ENCODE measurements around the gene TM9SF3.

GRCh38 chr10:96497391-96497790 is 89.4 kb downstream of the TM9SF3 start:
- TF ChIP-seq CTCF (conservative IDR thresholded peaks at IDR 0.05; ENCODE audit: low read depth in 2 of 2), result no peak
- TF ChIP-seq POLR2AphosphoS5 (IDR thresholded peaks at IDR 0.05; ENCODE audit: low read depth), result no peak
- no peak for TF ChIP-seq CREB1 (CRISPR knock-in tag; IDR thresholded peaks at IDR 0.05; ENCODE audit: low read depth)
- TF ChIP-seq EZH2phosphoT487 (IDR thresholded peaks at IDR 0.05; ENCODE audit: unreplicated experiment), result no peak
- TF ChIP-seq REST (IDR thresholded peaks at IDR 0.05; ENCODE audit: unreplicated experiment), result no peak
- TF ChIP-seq EZH2 (IDR thresholded peaks at IDR 0.05; ENCODE audit: low read depth, unreplicated experiment), result no peak
- no peak for TF ChIP-seq JUNB (IDR thresholded peaks at IDR 0.05; ENCODE audit: unreplicated experiment)
- no peak for TF ChIP-seq STAT1 (IDR thresholded peaks at IDR 0.05; ENCODE audit: unreplicated experiment)

Measured in GM23338 (cell line).